IMR-90 (cell line): Measurements from ENCODE around the gene LYPD4. TPM values are rescaled to one million over a fixed set of nuclear protein-coding genes. Genes with fewer than 3 reads are reported as not detected.

Experiments used
- ATAC-seq: fragments of 200-7000 bp; cut with Tn5 transposase; 2 replicates; pipeline ENCODE4 v1.9.1; 2020; ENCODE audit warnings: low read depth, mild to moderate bottlenecking, moderate library complexity
- BruUV-seq: library from RNA; stranded (reverse); fragments of 400-500 nt; replicated peaks from 2 replicates; lab custom pipeline; 2021; lab: Mats Ljungman, UMichigan
- CTCF ChIA-PET: fragments of 300-600 bp; formaldehyde crosslinking; extraction: SDS; loops from one replicate; lab custom pipeline; 2021; ENCODE audit warnings: antibody characterized with exemption; lab: Yijun Ruan, JAX
- POLR2A ChIA-PET: fragments of 300-600 bp; sonication (Branson Sonifier 250); formaldehyde crosslinking; loops from one replicate; lab custom pipeline; 2022; ENCODE audit warnings: antibody characterized with exemption; ENCODE audit not compliant: unreplicated experiment; lab: Charles Lee
- DNase-seq: peaks from one replicate; pipeline ENCODE4 v3.0.0; 2013
- H2AFZ ChIP-seq: replicated peaks from 2 replicates; pipeline ENCODE3; 2013; ENCODE audit warnings: low read length, mild to moderate bottlenecking; ENCODE audit not compliant: poor library complexity
- H2AK5ac ChIP-seq: 2 replicates; pipeline ENCODE4 v1.6.1; 2013; ENCODE audit warnings: low read depth, low read length, inconsistent platforms
- H2AK9ac ChIP-seq: replicated peaks from 2 replicates; pipeline ENCODE3; 2013; ENCODE audit warnings: mild to moderate bottlenecking, low read depth, low read length, moderate library complexity; ENCODE audit not compliant: poor library complexity
- H2BK120ac ChIP-seq: 2 replicates; pipeline ENCODE4 v1.6.1; 2013; ENCODE audit warnings: low read depth, low read length, inconsistent platforms
- H2BK15ac ChIP-seq: 3 replicates; pipeline ENCODE4 v1.6.1; 2013; ENCODE audit warnings: low read depth, low read length, inconsistent platforms
- H2BK20ac ChIP-seq: 2 replicates; pipeline ENCODE4 v1.6.1; 2013; ENCODE audit warnings: low read depth, mild to moderate bottlenecking, inconsistent platforms, low read length, moderate library complexity
- H2BK5ac ChIP-seq: 2 replicates; pipeline ENCODE4 v1.6.1; 2013; ENCODE audit warnings: mild to moderate bottlenecking, low read depth, low read length, inconsistent platforms; ENCODE audit not compliant: poor library complexity, severe bottlenecking
- H3K14ac ChIP-seq: replicated peaks from 2 replicates; pipeline ENCODE4 v1.6.1; 2013; ENCODE audit warnings: low read depth, low read length, inconsistent platforms
- H3K18ac ChIP-seq: 2 replicates; pipeline ENCODE4 v1.6.1; 2013; ENCODE audit warnings: low read depth, low read length, control low read depth
- H3K23ac ChIP-seq: 2 replicates; pipeline ENCODE4 v1.6.1; 2013; ENCODE audit warnings: low read depth, low read length, inconsistent platforms
- H3K27ac ChIP-seq: 2 replicates; pipeline ENCODE4 v1.5.1; 2013; ENCODE audit warnings: mild to moderate bottlenecking, control low read depth, low read length; ENCODE audit not compliant: insufficient read depth
- H3K27me3 ChIP-seq: 2 replicates; pipeline ENCODE4 v1.6.1; 2013; ENCODE audit warnings: low read length; ENCODE audit not compliant: control insufficient read depth, insufficient read depth
- H3K36me3 ChIP-seq: 2 replicates; pipeline ENCODE4 v1.6.1; 2013; ENCODE audit warnings: low read length, mixed read lengths; ENCODE audit not compliant: control insufficient read depth, insufficient read depth
- H3K4ac ChIP-seq: 2 replicates; pipeline ENCODE4 v1.6.1; 2013; ENCODE audit warnings: low read depth, low read length, inconsistent platforms
- H3K4me1 ChIP-seq: 2 replicates; pipeline ENCODE4 v1.6.1; 2013; ENCODE audit warnings: low read length, mixed read lengths; ENCODE audit not compliant: control insufficient read depth, insufficient read depth
- H3K4me2 ChIP-seq: 2 replicates; pipeline ENCODE4 v1.6.1; 2013; ENCODE audit warnings: low read depth, mild to moderate bottlenecking, control low read depth, low read length, moderate library complexity
- H3K4me3 ChIP-seq: 2 replicates; pipeline ENCODE4 v1.5.1; 2013; ENCODE audit warnings: low read depth, mild to moderate bottlenecking, control low read depth, low read length, moderate library complexity; ENCODE audit not compliant: insufficient read depth
- H3K56ac ChIP-seq: 2 replicates; pipeline ENCODE4 v1.6.1; 2013; ENCODE audit warnings: low read length, inconsistent platforms; ENCODE audit not compliant: insufficient read depth; ENCODE audit errors: extremely low read depth
- H3K79me1 ChIP-seq, 2 experiments: 2 replicates each; pipeline ENCODE4 v1.6.1; 2013; ENCODE audit warnings: low read length in 2 of 2, inconsistent platforms in 1 of 2, low read depth in 1 of 2
- H3K9ac ChIP-seq: 2 replicates; pipeline ENCODE4 v1.6.1; 2013; ENCODE audit warnings: low read depth, low read length, control low read depth
- H3K9me1 ChIP-seq: 2 replicates; pipeline ENCODE4 v1.6.1; 2013; ENCODE audit warnings: low read length, inconsistent platforms; ENCODE audit not compliant: insufficient read depth
- H3K9me3 ChIP-seq: 2 replicates; pipeline ENCODE4 v1.6.1; 2013; ENCODE audit warnings: low read length; ENCODE audit not compliant: control insufficient read depth, insufficient read depth
- H4K20me1 ChIP-seq: 2 replicates; pipeline ENCODE4 v1.6.1; 2013; ENCODE audit warnings: low read length, inconsistent platforms; ENCODE audit not compliant: insufficient read depth
- H4K5ac ChIP-seq: 2 replicates; pipeline ENCODE4 v1.6.1; 2013; ENCODE audit warnings: mild to moderate bottlenecking, low read depth, low read length, control low read depth
- H4K8ac ChIP-seq, 2 experiments: 2 replicates each; pipeline ENCODE4 v1.6.1; 2013; ENCODE audit warnings: low read depth in 2 of 2, low read length in 2 of 2, control low read depth in 1 of 2, inconsistent platforms in 1 of 2
- H4K91ac ChIP-seq: 2 replicates; pipeline ENCODE4 v1.6.1; 2013; ENCODE audit warnings: low read depth, low read length, inconsistent platforms; ENCODE audit not compliant: insufficient read depth
- BHLHE40 ChIP-seq: fragments of 150-350 bp; IDR thresholded peaks from 2 replicates; pipeline ENCODE4 v1.6.1; 2016; ENCODE audit warnings: mild to moderate bottlenecking, low read depth, low read length
- CEBPB ChIP-seq: IDR thresholded peaks from 2 replicates; pipeline ENCODE4 v1.6.1; 2012; ENCODE audit warnings: low read depth, low read length, improper control_type of control experiment
- CHD1 ChIP-seq: IDR thresholded peaks from 2 replicates; pipeline ENCODE4 v1.6.1; 2012; ENCODE audit warnings: low read depth, low read length, improper control_type of control experiment
- CTCF ChIP-seq: conservative IDR thresholded peaks from 2 replicates; pipeline ENCODE4 v1.5.1; 2012; ENCODE audit warnings: mild to moderate bottlenecking, low read depth, low read length, improper control_type of control experiment
- ELK1 ChIP-seq: fragments of 150-350 bp; IDR thresholded peaks from 2 replicates; pipeline ENCODE4 v1.6.1; 2016; ENCODE audit warnings: low read depth, mild to moderate bottlenecking, low read length, moderate library complexity, borderline replicate concordance
- FOS ChIP-seq: fragments of 150-350 bp; IDR thresholded peaks from 2 replicates; pipeline ENCODE4 v1.6.1; 2016; ENCODE audit warnings: low read depth, low read length
- MAFK ChIP-seq: IDR thresholded peaks from 2 replicates; pipeline ENCODE4 v1.6.1; 2012; ENCODE audit warnings: low read depth, low read length, improper control_type of control experiment
- MAZ ChIP-seq: IDR thresholded peaks from 2 replicates; pipeline ENCODE4 v1.6.1; 2012; ENCODE audit warnings: low read depth, mild to moderate bottlenecking, low read length, improper control_type of control experiment, moderate library complexity, borderline replicate concordance
- MXI1 ChIP-seq: IDR thresholded peaks from 2 replicates; pipeline ENCODE4 v1.6.1; 2012; ENCODE audit warnings: low read depth, mild to moderate bottlenecking, low read length, moderate library complexity, borderline replicate concordance
- NFE2L2 ChIP-seq: fragments of 150-350 bp; IDR thresholded peaks from 2 replicates; pipeline ENCODE4 v1.6.1; 2016; ENCODE audit warnings: low read depth, mild to moderate bottlenecking, low read length
- POLR2A ChIP-seq: IDR thresholded peaks from 2 replicates; pipeline ENCODE4 v1.6.1; 2012; ENCODE audit warnings: mild to moderate bottlenecking, low read depth, low read length
- RAD21 ChIP-seq: IDR thresholded peaks from 2 replicates; pipeline ENCODE4 v1.6.1; 2012; ENCODE audit warnings: low read length, improper control_type of control experiment
- RCOR1 ChIP-seq: IDR thresholded peaks from 2 replicates; pipeline ENCODE4 v1.6.1; 2012; ENCODE audit warnings: mild to moderate bottlenecking, low read length, improper control_type of control experiment; ENCODE audit not compliant: insufficient replicate concordance
- RFX5 ChIP-seq: IDR thresholded peaks from 2 replicates; pipeline ENCODE4 v1.8.0; 2012; ENCODE audit warnings: low read depth, mild to moderate bottlenecking, low read length, moderate library complexity
- SMC3 ChIP-seq: fragments of 150-350 bp; IDR thresholded peaks from 2 replicates; pipeline ENCODE4 v1.6.1; 2016; ENCODE audit warnings: low read depth, mild to moderate bottlenecking, antibody characterized with exemption, low read length, moderate library complexity
- USF2 ChIP-seq: fragments of 150-350 bp; IDR thresholded peaks from 2 replicates; pipeline ENCODE4 v1.6.1; 2017; ENCODE audit warnings: mild to moderate bottlenecking, antibody characterized with exemption, low read length, low read depth
- WGBS, 2 experiments: methylation state at CpG; one replicate each; pipeline versions ENCODE4 v1.1.5 to v1.1.7; 2013; ENCODE audit warnings: missing lambda C conversion rate in 2 of 2; ENCODE audit not compliant: insufficient read length in 1 of 2; ENCODE audit errors: extremely low coverage in 2 of 2; 5-methylcytosine and 5-hydroxymethylcytosine counted together
- dilution Hi-C: fragments of 300-500 bp; cut with HindIII; formaldehyde crosslinking; loops from one replicate; pipeline ENCODE4 v1.14.3; 2018; ENCODE audit warnings: low sequenced_read_pairs; ENCODE audit not compliant: unreplicated experiment
- in situ Hi-C: fragments of 300-500 bp; cut with MboI; formaldehyde crosslinking; loops from 3 replicates; pipeline ENCODE4 v1.14.3; 2019; ENCODE audit warnings: low sequenced_read_pairs, inconsistent platforms, mixed read lengths
- intact Hi-C: fragments of 100-400 bp; cut with micrococcal nuclease; formaldehyde crosslinking; loops from 2 replicates; pipeline ENCODE4 v1.10.0; 2022
- polyA plus RNA-seq, 3 experiments: library from polyadenylated mRNA; depleted of rRNA; stranded (reverse); fragments of >200 nt; gene quantifications; 2 replicates each; pipeline ENCODE4 v1.2.3, GENCODE V29; 2012; ENCODE audit warnings: low replicate concordance in 1 of 3
- total RNA-seq: library from RNA; depleted of rRNA; stranded (reverse); fragments of >200 nt; gene quantifications from 2 replicates; pipeline ENCODE4 v1.2.3, GENCODE V29; 2012

The LYPD4 gene
- total and polyA plus RNA-seq, 2 of the 4 experiments (the other 2 are of a cell fraction) = not detected

- H2BK120ac ChIP-seq = no peak overlapping the region
- H3K4ac ChIP-seq = no peak overlapping the region
- BruUV-seq = no TSS peak
- no peaks in the 10 kb centered on the region for H3K9me3 ChIP-seq
- no peak overlapping the region for H3K56ac ChIP-seq
- no peak overlapping the region for H3K18ac ChIP-seq
- no peaks in the 10 kb centered on the region for H4K20me1 ChIP-seq
- POLR2A ChIA-PET = no interaction called here
- H3K14ac ChIP-seq = no peak overlapping the region
- H3K23ac ChIP-seq = no peak overlapping the region
- H3K27me3 ChIP-seq = peaks cover 1% of the 10 kb centered on the region; the same call in 1 of the 2 replicates
- H2AFZ ChIP-seq = no peak overlapping the region
- H2AK5ac ChIP-seq = no peak overlapping the region
- TF ChIP-seq FOS = no peak
- no peak for TF ChIP-seq SMC3
- TF ChIP-seq MAZ = no peak
- TF ChIP-seq RFX5 = no peak
- TF ChIP-seq MXI1 = no peak
- no peak for TF ChIP-seq NFE2L2
- no peak for TF ChIP-seq MAFK
- no peak for TF ChIP-seq CTCF
- TF ChIP-seq CEBPB = no peak
- TF ChIP-seq BHLHE40 = no peak
- TF ChIP-seq ELK1 = no peak
- no peak for TF ChIP-seq POLR2A
- TF ChIP-seq RAD21 = no peak
- TF ChIP-seq RCOR1 = no peak
- no peak for TF ChIP-seq CHD1
- no peak for TF ChIP-seq USF2
- no CpG with 5 or more reads among the region's 1 CpG for WGBS, 2 experiments
- dilution Hi-C loops = no loop called here
- H3K9me1 ChIP-seq = no peaks in the 10 kb centered on the region
- H4K5ac ChIP-seq = no peak overlapping the region
- CTCF ChIA-PET = no interaction called here
- no peak for ATAC-seq
- no peak overlapping the region for H4K91ac ChIP-seq
- no peak overlapping the region for H2BK5ac ChIP-seq
- intact Hi-C loops = loop anchor here (10.0 kb wide), 1 partner anchor 158 kb away; the partner anchor contains the start of gene RABAC1
- H2BK15ac ChIP-seq = no peak overlapping the region
- H3K4me3 ChIP-seq = no peak overlapping the region
- DNase-seq = no peak
- H3K4me1 ChIP-seq = no peaks in the 10 kb centered on the region
- in situ Hi-C loops = no loop called here
- no peaks in the 10 kb centered on the region for H3K36me3 ChIP-seq
- H4K8ac ChIP-seq = no peak overlapping the region
- no peak overlapping the region for H3K27ac ChIP-seq
- H3K9ac ChIP-seq = no peak overlapping the region
- H3K79me1 ChIP-seq = no peaks in the 10 kb centered on the region
- no peak overlapping the region for H3K4me2 ChIP-seq
- H2BK20ac ChIP-seq = no peak overlapping the region
- H2AK9ac ChIP-seq = no peak overlapping the region
Observed at GRCh38 chr19:41796901-41797300, 47.6 kb downstream of the LYPD4 start.
